HCT116 (cell line): ENCODE measurements around the gene SUSD4. TPM values are rescaled to one million over a fixed set of nuclear protein-coding genes. Genes with fewer than 3 reads are reported as not detected.

Source experiments
- ATAC-seq: fragments of 200-7000 bp; cut with Tn5 transposase; 2 replicates; pipeline ENCODE4 v1.9.1; 2020; ENCODE audit warnings: mild to moderate bottlenecking, moderate library complexity
- BruUV-seq: library from RNA; stranded (reverse); fragments of 400-500 nt; replicated peaks from 2 replicates; lab custom pipeline; 2021; lab: Mats Ljungman, UMichigan
- CTCF ChIA-PET: fragments of 300-600 bp; sonication (Branson Sonifier 250); formaldehyde crosslinking; loops from one replicate; lab custom pipeline; 2021; ENCODE audit warnings: antibody characterized with exemption; lab: Charles Lee
- POLR2A ChIA-PET: fragments of 300-600, 350-600 bp; sonication (Branson Sonifier 250); formaldehyde crosslinking; loops from one replicate; lab custom pipeline; 2021; ENCODE audit warnings: antibody characterized with exemption; lab: Charles Lee
- RAD21 ChIA-PET, 2 experiments: fragments of 300-600 bp; sonication (Branson Sonifier 250); formaldehyde crosslinking; loops; one replicate each; lab custom pipeline; 2023; ENCODE audit warnings: low total read pairs in 2 of 2; ENCODE audit not compliant: uncharacterized antibody in 2 of 2, unreplicated experiment in 2 of 2, low non-redundant PET in 1 of 2; lab: Charles Lee
- DNase-seq: peaks from one replicate; pipeline ENCODE4 v3.0.0-alpha.2; 2010; ENCODE audit warnings: low read depth, low spot score
- H2AFZ ChIP-seq: fragments of 200-600 bp; shearing (Covaris generic), sonication (generic); 2 replicates; pipeline ENCODE4 v1.6.1; 2017; ENCODE audit warnings: low read depth, mixed run types, mixed read lengths, antibody characterized with exemption, low read length; ENCODE audit not compliant: poor library complexity, severe bottlenecking
- H3K27ac ChIP-seq: 2 replicates; pipeline ENCODE4 v1.5.1; 2012; ENCODE audit warnings: low read depth, low read length
- H3K27me3 ChIP-seq: fragments of 200-600 bp; sonication (generic); 2 replicates; pipeline ENCODE4 v1.6.1; 2016; ENCODE audit warnings: mixed run types, low read length, mixed read lengths; ENCODE audit not compliant: insufficient read depth
- H3K36me3 ChIP-seq, 2 experiments: fragments of 200-500 bp in 1 of 2; fragments of 200-600 bp in 1 of 2; sonication (Bioruptor generic) in 1 of 2; sonication (generic) in 1 of 2; 2 replicates each; pipeline versions ENCODE4 v1.5.1 to v1.6.1; 2014 to 2016; ENCODE audit warnings: low read length in 2 of 2, inconsistent platforms in 1 of 2, mixed read lengths in 1 of 2, mixed run types in 1 of 2; ENCODE audit not compliant: insufficient read depth in 2 of 2, control insufficient read depth in 1 of 2
- H3K4me1 ChIP-seq, 2 experiments: fragments of 200-600 bp in 1 of 2; sonication (generic) in 1 of 2; 2 replicates each; pipeline versions ENCODE4 v1.5.1 to v1.6.1; 2012 to 2017; ENCODE audit warnings: low read length in 2 of 2, inconsistent platforms in 1 of 2, mild to moderate bottlenecking in 1 of 2, mixed read lengths in 1 of 2, mixed run types in 1 of 2, moderate library complexity in 1 of 2; ENCODE audit not compliant: insufficient read depth in 2 of 2, control insufficient read depth in 1 of 2
- H3K4me2 ChIP-seq: fragments of 200-600 bp; sonication (generic); 2 replicates; pipeline ENCODE4 v1.6.1; 2017; ENCODE audit warnings: mixed run types, low read length, mixed read lengths
- H3K4me3 ChIP-seq, 2 experiments: fragments of 200-600 bp in 1 of 2; sonication (generic) in 1 of 2; replicated peaks in 1 of 2; 2 replicates each; pipeline ENCODE4 v1.5.1; 2011 to 2016; ENCODE audit warnings: low read length in 2 of 2, control low read depth in 1 of 2, low read depth in 1 of 2, mild to moderate bottlenecking in 1 of 2, mixed read lengths in 1 of 2, mixed run types in 1 of 2
- H3K79me2 ChIP-seq: fragments of 200-600 bp; sonication (generic); 2 replicates; pipeline ENCODE4 v1.6.1; 2017; ENCODE audit warnings: mild to moderate bottlenecking, mixed run types, low read length, moderate library complexity, mixed read lengths; ENCODE audit not compliant: insufficient read depth
- H3K9ac ChIP-seq: fragments of 200-600 bp; sonication (generic); 2 replicates; pipeline ENCODE4 v1.6.1; 2016; ENCODE audit warnings: low read length, mixed read lengths
- H3K9me2 ChIP-seq: fragments of 200-600 bp; sonication (generic), shearing (Covaris generic); 2 replicates; pipeline ENCODE4 v1.6.1; 2017; ENCODE audit warnings: mixed run types, mild to moderate bottlenecking, moderate library complexity; ENCODE audit not compliant: insufficient read depth
- H3K9me3 ChIP-seq, 2 experiments: fragments of 200-500 bp in 1 of 2; fragments of 200-600 bp in 1 of 2; sonication (Bioruptor generic) in 1 of 2; sonication (generic) in 1 of 2; 2 replicates each; pipeline ENCODE4 v1.6.1; 2014 to 2017; ENCODE audit warnings: low read length in 2 of 2, mixed read lengths in 2 of 2, inconsistent platforms in 1 of 2, low read depth in 1 of 2, mild to moderate bottlenecking in 1 of 2, mixed run types in 1 of 2, moderate library complexity in 1 of 2; ENCODE audit not compliant: control insufficient read depth in 1 of 2, insufficient read depth in 1 of 2
- H4K20me1 ChIP-seq: fragments of 200-600 bp; sonication (generic), shearing (Covaris generic); 2 replicates; pipeline ENCODE4 v1.6.1; 2017; ENCODE audit warnings: mixed run types, mild to moderate bottlenecking, moderate library complexity; ENCODE audit not compliant: insufficient read depth
- ELF1 ChIP-seq: IDR thresholded peaks from 2 replicates; pipeline ENCODE4 v1.6.1; 2012; ENCODE audit warnings: low read depth, borderline replicate concordance
- POLR2A ChIP-seq: IDR thresholded peaks from 2 replicates; pipeline ENCODE4 v1.7.0; 2011; ENCODE audit warnings: borderline replicate concordance; ENCODE audit not compliant: insufficient read depth, insufficient read length; ENCODE audit errors: extremely low read depth
- SRF ChIP-seq: IDR thresholded peaks from 2 replicates; pipeline ENCODE4 v1.6.1; 2012; ENCODE audit warnings: low read depth
- ZFX ChIP-seq: fragments of 450-650 bp; IDR thresholded peaks from 2 replicates; pipeline ENCODE4 v1.6.1; 2017
- intact Hi-C: fragments of 100-400 bp; cut with micrococcal nuclease; formaldehyde crosslinking; loops from 2 replicates; pipeline ENCODE4 v1.10.0; 2022
- total RNA-seq: library from RNA; stranded (reverse); gene quantifications from one replicate; pipeline ENCODE4 v1.2.1, GENCODE V29; 2021; ENCODE audit not compliant: unreplicated experiment

SUSD4 gene
- total RNA-seq, 1 experiment from 2014 or later: 0.59 TPM

DNA sequence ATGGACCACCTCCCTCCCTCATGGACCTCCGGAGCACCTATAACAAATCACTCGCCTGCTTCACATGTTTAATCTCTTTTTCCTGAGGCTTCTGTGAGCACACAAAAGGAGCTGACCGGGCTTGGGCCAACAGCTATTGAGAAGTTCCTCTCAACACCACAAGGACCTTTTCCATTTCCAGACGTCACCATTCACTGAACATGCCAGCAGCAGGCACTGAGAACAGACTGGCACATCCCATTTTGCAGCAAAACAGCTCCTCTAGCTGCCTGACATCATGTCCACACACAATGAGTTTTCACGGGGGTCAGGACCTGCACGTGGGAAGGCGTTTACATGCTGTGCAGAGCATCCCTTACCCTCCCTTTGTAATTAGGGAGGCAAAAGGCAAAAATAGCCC is 11.0 kb downstream of the SUSD4 start:
- Histone ChIP-seq H3K27me3 (peaks cover 32% of the 10 kb centered on the region), H3K9ac (no peak overlapping the region), H3K4me1 (no peaks in the 10 kb centered on the region)
- TF ChIP-seq SRF: no peak
- TF ChIP-seq POLR2A: no peak
- TF ChIP-seq, all 23 proteins: peak for 0
- ChIA-PET CTCF (no interaction called here), POLR2A (no interaction called here), RAD21 (no interaction called here)
- intact Hi-C loops: no loop called here
- Histone ChIP-seq H3K4me2 (no peak overlapping the region), H2AFZ (no peak overlapping the region), H3K9me2 (no peaks in the 10 kb centered on the region), H3K79me2 (no peaks in the 10 kb centered on the region), H3K4me3 (no peak overlapping the region), H4K20me1 (no peaks in the 10 kb centered on the region), H3K9me3 (no peaks in the 10 kb centered on the region), H3K36me3 (no peaks in the 10 kb centered on the region), H3K27ac (no peak overlapping the region)
- DNase-seq (no peak), ATAC-seq (no peak)
- BruUV-seq: no TSS peak

DNA sequence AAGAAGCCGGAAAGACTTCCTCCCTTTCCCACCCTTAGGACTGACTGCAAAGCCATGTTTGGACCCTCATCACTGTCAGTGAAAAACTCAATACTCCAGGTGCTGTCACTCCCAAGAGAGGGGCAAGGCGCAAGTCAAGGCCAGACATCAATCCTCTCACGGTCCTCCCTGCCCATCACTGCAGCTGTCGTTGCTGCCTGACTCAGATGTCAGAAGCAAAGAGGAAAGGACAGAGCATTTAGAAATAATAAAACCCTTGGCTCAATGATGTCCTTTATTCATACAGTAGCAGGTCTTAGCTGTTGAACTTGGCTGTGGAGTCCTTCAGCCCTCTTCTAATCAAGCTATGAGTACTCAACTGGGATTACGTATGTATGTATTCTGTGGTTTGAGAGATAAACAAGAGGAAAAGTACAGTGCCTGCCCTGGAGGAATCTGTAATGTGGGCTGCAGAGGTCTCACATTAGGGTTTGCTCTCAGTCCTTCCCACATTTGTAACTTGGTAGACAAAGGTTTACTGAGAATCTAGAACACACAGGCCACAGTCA is 13.5 kb downstream of the SUSD4 start:
- Histone ChIP-seq H3K9me3 (no peaks in the 10 kb centered on the region), H4K20me1 (no peaks in the 10 kb centered on the region), H3K4me2 (no peak overlapping the region), H3K36me3 (no peaks in the 10 kb centered on the region), H3K27me3 (peaks cover 32% of the 10 kb centered on the region), H3K9ac (no peak overlapping the region), H3K4me3 (no peak overlapping the region), H2AFZ (no peak overlapping the region), H3K27ac (no peak overlapping the region), H3K9me2 (no peaks in the 10 kb centered on the region), H3K79me2 (no peaks in the 10 kb centered on the region), H3K4me1 (no peaks in the 10 kb centered on the region)
- no peak for DNase-seq
- POLR2A ChIA-PET: no interaction called here
- CTCF ChIA-PET: no interaction called here
- no TSS peak for BruUV-seq
- intact Hi-C loops: no loop called here
- TF ChIP-seq ELF1: no peak
- TF ChIP-seq ZFX: no peak
- ATAC-seq: no peak
- RAD21 ChIA-PET: no interaction called here
